Suprapubic skin (tissue), 3 donors: Measurements from ENCODE around the gene DDAH2.

ENCODE experiments used
- CTCF ChIP-seq, 2 donors: fragments of 200-600 bp in 1 of 2; fragments of 450-650 bp in 1 of 2; sonication (generic) in 1 of 2; IDR thresholded peaks; one replicate each; pipeline ENCODE4 v1.5.1; 2016 to 2019; ENCODE audit warnings: antibody characterized with exemption in 2 of 2, mild to moderate bottlenecking in 1 of 2, moderate library complexity in 1 of 2
- EP300 ChIP-seq: sonication (generic); formaldehyde crosslinking; IDR thresholded peaks from one replicate; pipeline ENCODE4 v1.6.1; 2017; ENCODE audit warnings: antibody characterized with exemption
- POLR2A ChIP-seq, 2 donors: fragments of 450-650 bp; IDR thresholded peaks; one replicate each; pipeline ENCODE4 v1.6.1; 2017; ENCODE audit warnings: antibody characterized with exemption in 2 of 2, mild to moderate bottlenecking in 2 of 2, moderate library complexity in 2 of 2

GRCh38 chr6:31742894-31743293 is 13.8 kb upstream of the DDAH2 start:
- TF ChIP-seq EP300 (no peak), CTCF (IDR thresholded peaks at IDR 0.05) (no peak), POLR2A (IDR thresholded peaks at IDR 0.05) (no peak)
